ENCODE data around the gene NFKBIE. TPM values are rescaled to one million over a fixed set of nuclear protein-coding genes. Genes with fewer than 3 reads are reported as not detected.

Gene NFKBIE
- total RNA-seq, 1 experiment from 2014 or later = 7.6 TPM

GRCh38 chr6:44219053-44219814, 46.1 kb downstream of the NFKBIE start:
- H3K4me1 ChIP-seq (ENCODE audit: control insufficient read depth in 1 of 2, insufficient read depth in 2 of 2, low read length in 2 of 2) = peaks cover 36 to 51% of the 10 kb centered on the region in 2 experiments
- TSS peak; percentile 76 for BruUV-seq (replicated peaks)
- no peak overlapping the region for H2AFZ ChIP-seq (ENCODE audit: low read depth, low read length, poor library complexity, severe bottlenecking)
- peak overlapping the region; percentile 49 for H3K27ac ChIP-seq (ENCODE audit: low read depth, low read length)
- TF ChIP-seq POLR2AphosphoS5 (IDR thresholded peaks at IDR 0.05; ENCODE audit: low read depth, low read length) (peak; percentile 64; the same call in 1 of the 2 replicates), EZH2phosphoT487 (IDR thresholded peaks at IDR 0.05; ENCODE audit: borderline replicate concordance) (no peak), ZFX (IDR thresholded peaks at IDR 0.05) (peak; percentile 37; the same call in 1 of the 2 replicates), YY1 (IDR thresholded peaks at IDR 0.05; ENCODE audit: extremely low read depth, insufficient replicate concordance, low read depth, low read length) (no peak), EZH2 (IDR thresholded peaks at IDR 0.05) (no peak), MAX (IDR thresholded peaks at IDR 0.05) (no peak), REST (IDR thresholded peaks at IDR 0.05; ENCODE audit: low read depth) (no peak), POLR2A (IDR thresholded peaks at IDR 0.05; ENCODE audit: borderline replicate concordance, extremely low read depth, insufficient read depth, insufficient read length) (peak; percentile 28), SIN3A (IDR thresholded peaks at IDR 0.05; ENCODE audit: low read depth) (no peak), EGR1 (IDR thresholded peaks at IDR 0.05; ENCODE audit: low read depth) (no peak), FOSL1 (IDR thresholded peaks at IDR 0.05; ENCODE audit: low read depth) (no peak), TCF7L2 (IDR thresholded peaks at IDR 0.05; ENCODE audit: borderline replicate concordance, extremely low read depth, insufficient read depth, insufficient read length) (peak; percentile 72)
- peak overlapping the region; percentile 97 for H3K4me2 ChIP-seq (ENCODE audit: low read length)
- no peak for DNase-seq (ENCODE audit: low read depth, low spot score)
- ChIA-PET POLR2A (interaction anchor here (0.6 to 4.5 kb wide), 4 partner anchors 16 to 28 kb away, joined by 3 to 22 read pairs (median 3); partner anchors contain the start of gene HSP90AB1), CTCF (interaction anchor here (0.6 to 2.7 kb wide), 2 partner anchors 18 to 430 kb away, joined by 3 to 8 read pairs; no protein-coding TSS in a partner anchor), RAD21 (ENCODE audit: low non-redundant PET in 1 of 2, low total read pairs in 2 of 2, uncharacterized antibody in 2 of 2, unreplicated experiment in 2 of 2) (no interaction called here)
- H3K9me2 ChIP-seq (ENCODE audit: insufficient read depth) = no peaks in the 10 kb centered on the region
- peaks cover 7% of the 10 kb centered on the region for H3K79me2 ChIP-seq (ENCODE audit: insufficient read depth, low read length)
- no peaks in the 10 kb centered on the region for H3K36me3 ChIP-seq (ENCODE audit: control insufficient read depth in 1 of 2, insufficient read depth in 2 of 2, low read length in 2 of 2)
- no peaks in the 10 kb centered on the region for H4K20me1 ChIP-seq (ENCODE audit: insufficient read depth)
- H3K4me3 ChIP-seq (replicated peaks in 1 of 2; ENCODE audit: low read depth in 1 of 2, low read length in 2 of 2) = peak overlapping the region; percentile 48 to 62
- intact Hi-C loops (cut with micrococcal nuclease) = no loop called here
- no peaks in the 10 kb centered on the region for H3K9me3 ChIP-seq (ENCODE audit: control insufficient read depth in 1 of 2, insufficient read depth in 1 of 2, low read depth in 1 of 2, low read length in 2 of 2)
- peak; percentile 70 for ATAC-seq
- H3K27me3 ChIP-seq (ENCODE audit: insufficient read depth, low read length) = no peaks in the 10 kb centered on the region
- peak overlapping the region; percentile 66 for H3K9ac ChIP-seq (ENCODE audit: low read length)

Measured in HCT116 (cell line).